WERI-Rb-1 (cell line): Measurements from ENCODE around the gene APLNR.

Experiments
- DNase-seq: peaks from one replicate; pipeline ENCODE4 v3.0.0-alpha.2; 2020
- H3K27ac ChIP-seq: fragments of 250-450 bp; sonication (Bioruptor Pico); 2 replicates; pipeline ENCODE4 v1.5.1; 2020; ENCODE audit warnings: mild to moderate bottlenecking, moderate library complexity
- H3K27me3 ChIP-seq: fragments of 250-450 bp; sonication (Bioruptor Pico); 2 replicates; pipeline ENCODE4 v1.5.1; 2021; ENCODE audit warnings: mild to moderate bottlenecking, low read depth, moderate library complexity; ENCODE audit not compliant: insufficient read depth, severe bottlenecking
- H3K36me3 ChIP-seq: fragments of 250-450 bp; sonication (Bioruptor Pico); 2 replicates; pipeline ENCODE4 v1.5.1; 2020; ENCODE audit warnings: mild to moderate bottlenecking, moderate library complexity
- H3K4me3 ChIP-seq: 2 replicates; pipeline ENCODE4 v1.5.1; 2011; ENCODE audit warnings: low read depth, mild to moderate bottlenecking, control low read depth, low read length
- H3K9me3 ChIP-seq: fragments of 250-450 bp; sonication (Bioruptor Pico); 2 replicates; pipeline ENCODE4 v1.5.1; 2021; ENCODE audit warnings: mild to moderate bottlenecking, moderate library complexity; ENCODE audit not compliant: severe bottlenecking
- CTCF ChIP-seq: IDR thresholded peaks from 2 replicates; pipeline ENCODE4 v1.5.1; 2011; ENCODE audit warnings: low read depth, mild to moderate bottlenecking, control low read depth, inconsistent platforms, low read length

Gene APLNR

GRCh38 chr11:57228600-57228999 lies 8.4 kb downstream of the APLNR start:
- H3K27me3 ChIP-seq, result no peaks in the 10 kb centered on the region
- H3K9me3 ChIP-seq, result no peaks in the 10 kb centered on the region
- H3K4me3 ChIP-seq, result no peak overlapping the region
- H3K27ac ChIP-seq, result no peak overlapping the region
- no peaks in the 10 kb centered on the region for H3K36me3 ChIP-seq
- DNase-seq, result no peak
- no peak for TF ChIP-seq CTCF

GRCh38 chr11:57224537-57224936 lies 12.5 kb downstream of the APLNR start:
- DNase-seq, result no peak
- no peaks in the 10 kb centered on the region for H3K27me3 ChIP-seq
- H3K36me3 ChIP-seq, result no peaks in the 10 kb centered on the region
- H3K27ac ChIP-seq, result no peak overlapping the region
- TF ChIP-seq CTCF, result no peak
- H3K4me3 ChIP-seq, result no peak overlapping the region
- no peaks in the 10 kb centered on the region for H3K9me3 ChIP-seq

GRCh38 chr11:57224128-57224527 lies 12.9 kb downstream of the APLNR start:
- Histone ChIP-seq H3K9me3 (no peaks in the 10 kb centered on the region), H3K4me3 (no peak overlapping the region), H3K36me3 (no peaks in the 10 kb centered on the region), H3K27ac (no peak overlapping the region), H3K27me3 (no peaks in the 10 kb centered on the region)
- no peak for DNase-seq
- no peak for TF ChIP-seq CTCF

- TF ChIP-seq CTCF, result no peak
- no peak overlapping the region for H3K4me3 ChIP-seq
- no peak overlapping the region for H3K27ac ChIP-seq
- H3K36me3 ChIP-seq, result no peaks in the 10 kb centered on the region
- H3K9me3 ChIP-seq, result no peaks in the 10 kb centered on the region
- DNase-seq, result no peak
- no peaks in the 10 kb centered on the region for H3K27me3 ChIP-seq
These were observed 13.4 kb downstream of the APLNR start for GRCh38 chr11:57223601-57224000.

- Histone ChIP-seq H3K9me3 (no peaks in the 10 kb centered on the region), H3K27me3 (no peaks in the 10 kb centered on the region), H3K27ac (no peak overlapping the region), H3K4me3 (no peak overlapping the region), H3K36me3 (no peaks in the 10 kb centered on the region)
- TF ChIP-seq CTCF, result no peak
- no peak for DNase-seq
These were observed 14.8 kb downstream of the APLNR start for GRCh38 chr11:57222239-57222638.

GRCh38 chr11:57219021-57219627 lies 17.9 kb downstream of the APLNR start:
- H3K9me3 ChIP-seq, result no peaks in the 10 kb centered on the region
- no peak overlapping the region for H3K4me3 ChIP-seq
- no peaks in the 10 kb centered on the region for H3K27me3 ChIP-seq
- no peak overlapping the region for H3K27ac ChIP-seq
- no peak for DNase-seq
- no peaks in the 10 kb centered on the region for H3K36me3 ChIP-seq
- TF ChIP-seq CTCF, result no peak
